Pons (tissue), 1 donor: ENCODE data around the gene SEZ6L.
A peak's percentile ranks its signal among the peaks of the same experiment; 100 is the strongest.

Source experiments
- DNase-seq: peaks from one replicate; pipeline ENCODE4 v3.0.0-alpha.2; 2016; ENCODE audit warnings: low spot score

SEZ6L gene

DNA sequence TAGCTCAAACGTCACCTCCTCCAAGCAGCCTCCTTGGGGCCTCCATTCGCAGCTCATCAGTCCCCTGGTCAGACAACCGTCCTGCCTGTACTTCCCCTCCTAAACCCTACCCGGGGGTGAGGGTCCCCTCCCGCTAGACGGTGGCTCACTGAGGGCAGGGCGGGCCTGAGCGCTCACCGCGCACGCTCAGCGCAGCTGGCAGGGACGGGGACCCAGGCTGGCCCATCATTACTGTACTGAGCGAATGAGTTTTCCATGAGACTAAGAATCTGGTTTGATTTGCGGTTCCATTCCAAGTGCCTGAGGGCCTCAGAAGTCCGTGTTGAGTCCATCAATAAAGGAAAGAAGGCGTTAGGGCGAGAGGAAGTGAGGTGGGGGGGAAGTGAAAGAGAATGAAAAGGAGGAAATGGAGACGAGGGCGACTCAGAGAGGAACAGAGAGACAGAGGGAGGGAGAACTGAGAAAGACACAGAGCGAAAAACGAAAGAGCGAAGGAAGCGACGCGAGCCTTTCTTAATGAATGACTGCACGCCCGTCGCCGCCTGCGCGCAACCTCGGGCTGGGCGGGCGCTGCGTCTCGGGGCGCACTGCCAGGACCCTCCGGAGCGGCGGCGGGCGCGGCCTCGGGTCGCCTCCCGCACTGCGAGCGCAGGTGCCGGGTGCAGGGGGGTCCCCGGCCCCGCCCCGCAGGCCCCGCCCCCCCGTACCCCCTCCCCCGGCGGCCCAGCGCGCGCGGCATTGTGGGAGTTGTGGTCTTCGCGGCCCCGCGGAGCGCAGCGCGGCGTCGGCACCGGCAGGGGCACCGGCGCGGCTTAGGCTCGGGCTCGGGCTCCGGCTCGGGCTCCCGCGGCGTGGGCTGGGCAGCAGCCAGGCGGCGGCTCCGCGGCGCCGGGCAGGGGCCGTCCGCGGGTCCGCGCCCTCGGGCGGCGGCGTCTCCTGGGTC is 259.5 kb downstream of the SEZ6L start, which contains the start of gene ASPHD2:
Gene ASPHD2, plus strand, starts transcription at position 746 of the 943 bp plus-strand sequence. CDS start 4,356 bp downstream, outside the sequence.
- DNase-seq, result peak; percentile 71

DNA sequence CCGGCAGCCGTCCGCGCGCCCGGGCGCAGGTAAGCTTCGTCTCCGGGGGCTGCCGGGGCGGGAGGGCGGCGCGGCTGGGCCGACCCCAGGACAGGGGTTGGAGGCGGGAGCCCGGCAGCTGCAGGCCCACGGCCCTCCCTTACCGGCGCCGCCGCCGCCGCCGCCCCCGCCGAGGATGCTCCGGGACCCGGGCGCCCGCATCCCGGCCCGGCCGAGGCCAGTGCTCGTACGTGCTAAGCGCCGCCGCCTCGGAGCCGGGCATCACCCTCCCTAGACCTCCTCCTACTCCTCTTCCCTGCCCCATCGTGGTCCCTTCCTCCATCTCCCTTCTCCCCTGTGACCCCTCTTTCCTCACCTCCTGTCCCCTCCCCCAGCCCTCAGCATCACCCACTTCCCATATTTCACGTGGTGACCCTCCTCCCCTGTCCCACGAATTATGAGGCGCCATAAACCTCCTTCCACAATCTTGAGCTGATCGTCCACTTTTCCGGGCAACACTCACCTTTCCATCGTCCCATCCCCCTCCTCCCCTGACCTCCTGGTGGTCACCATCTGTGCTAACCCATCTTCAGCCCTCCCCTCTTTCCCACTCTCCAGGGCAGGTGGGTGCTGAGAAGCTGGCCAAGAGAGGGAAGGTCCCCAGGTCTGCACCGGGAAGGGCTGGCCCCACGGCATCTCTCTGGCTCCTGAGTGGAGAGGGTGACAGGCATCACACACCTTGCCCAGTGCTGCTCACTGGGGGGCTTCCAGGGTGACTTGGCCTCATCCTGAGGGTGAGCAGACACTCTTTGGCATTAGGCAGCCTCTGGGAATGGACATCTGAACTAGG is 260.4 kb downstream of the SEZ6L start:
- DNase-seq, result no peak

DNA sequence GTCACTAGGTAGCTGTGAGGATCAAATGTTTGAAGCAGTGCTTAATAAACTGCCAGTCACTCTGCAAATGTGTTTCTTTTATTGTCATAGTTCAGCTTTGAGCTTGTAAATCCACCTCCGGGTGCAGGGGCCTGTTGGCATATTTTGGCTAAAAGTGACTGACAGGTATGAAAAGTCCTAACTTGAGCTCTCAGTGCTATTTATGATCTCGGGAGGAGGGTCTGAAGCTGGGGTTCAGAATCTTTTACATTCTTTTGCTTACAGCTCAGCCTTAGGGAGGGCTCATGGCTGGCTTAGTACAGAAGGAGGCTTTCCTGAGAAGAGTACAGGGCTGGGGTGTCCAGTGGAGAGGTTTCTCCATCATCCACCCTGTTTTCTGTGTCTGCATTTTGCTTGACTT is 261.3 kb downstream of the SEZ6L start:
- no peak for DNase-seq

DNA sequence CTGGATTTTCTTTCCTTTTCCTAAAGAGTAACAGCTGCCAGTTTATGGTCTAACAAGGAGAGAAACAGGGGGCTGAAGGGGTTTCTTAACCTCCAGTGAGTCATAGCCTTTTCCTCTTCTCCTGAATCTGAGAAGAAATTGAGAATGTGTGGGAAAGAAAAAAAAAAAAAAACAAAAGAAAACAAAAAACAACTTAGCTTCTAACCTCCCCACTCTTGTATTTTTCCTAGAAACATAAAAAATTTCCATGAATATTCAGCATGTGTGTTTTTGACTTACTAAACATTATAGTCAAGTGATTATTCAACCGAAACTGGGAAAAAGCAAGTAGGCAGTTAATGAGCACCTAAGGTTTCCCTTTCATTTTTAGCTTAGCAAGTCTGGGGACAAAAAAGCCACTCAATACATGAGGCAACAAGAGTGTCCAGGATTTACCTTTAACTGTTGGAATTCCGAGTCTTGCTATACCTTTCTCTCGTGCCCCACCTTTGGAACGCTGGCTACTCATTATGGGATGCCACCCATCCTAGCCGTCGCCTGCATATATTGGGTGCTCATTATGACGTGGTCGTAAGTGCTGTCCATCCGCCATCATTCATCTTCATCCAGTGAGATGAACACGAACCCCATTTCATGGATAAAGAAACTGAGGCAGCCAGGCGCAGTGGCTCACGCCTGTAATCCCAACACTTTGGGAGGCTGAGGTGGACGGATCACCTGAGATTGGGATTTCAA is 262.2 kb downstream of the SEZ6L start:
- DNase-seq, result no peak

DNA sequence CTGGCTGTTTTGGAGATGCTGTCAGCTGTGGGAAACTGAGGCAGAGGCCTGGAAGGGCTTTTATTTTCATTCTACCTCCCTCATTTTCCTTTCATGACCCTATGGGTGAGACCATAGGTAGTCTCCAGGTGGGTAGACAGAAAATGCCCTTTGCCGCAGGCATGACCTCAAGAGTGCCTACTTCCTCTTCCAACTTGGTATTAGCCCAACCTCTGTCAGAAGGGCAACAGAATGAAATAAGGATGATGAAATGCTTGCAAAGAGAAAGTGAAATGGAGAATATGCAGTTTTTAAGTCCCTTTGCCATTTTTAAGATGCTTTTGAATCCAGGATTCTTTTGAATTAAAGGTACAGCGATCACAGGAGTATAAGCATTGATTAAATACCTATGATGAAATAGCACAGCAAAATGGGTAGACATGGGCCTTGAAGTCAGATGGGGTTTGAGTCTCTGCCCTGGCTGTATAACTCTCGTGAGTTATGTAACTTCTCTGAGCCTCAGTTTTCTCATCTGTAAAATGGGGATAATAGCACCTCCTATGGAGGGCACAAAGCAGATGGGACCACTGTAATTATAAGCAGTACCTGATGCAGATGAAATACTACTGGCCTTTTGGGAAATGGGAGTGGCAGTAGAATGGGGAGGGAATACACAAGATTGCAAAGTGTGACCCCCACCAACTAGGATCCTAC is 263.5 kb downstream of the SEZ6L start:
- peak; percentile 13 for DNase-seq
